OCI-LY3 (cell line): ENCODE results near the gene MACO1.

Experiments
- H2AFZ ChIP-seq: fragments of 200-600, 300-600 bp; shearing (Covaris generic); 2 replicates; pipeline ENCODE4 v1.6.0; 2014; ENCODE audit warnings: antibody characterized with exemption, low read depth, low read length
- H3K27ac ChIP-seq: fragments of 200-600, 300-600 bp; sonication (generic); 2 replicates; pipeline ENCODE4 v1.5.1; 2014; ENCODE audit warnings: mild to moderate bottlenecking, low read length, moderate library complexity, mixed read lengths
- H3K27me3 ChIP-seq: fragments of 200-600, 300-600 bp; sonication (generic); 2 replicates; pipeline ENCODE4 v1.6.1; 2014; ENCODE audit warnings: low read depth, low read length, mixed read lengths
- H3K36me3 ChIP-seq: fragments of 200-600, 300-600 bp; sonication (generic); replicated peaks from 2 replicates; pipeline ENCODE3; 2014; ENCODE audit warnings: low read depth, low read length, mixed read lengths
- H3K4me1 ChIP-seq: fragments of 300-600, 200-600 bp; sonication (generic); 2 replicates; pipeline ENCODE4 v1.6.1; 2014; ENCODE audit warnings: low read length, mixed read lengths
- H3K4me2 ChIP-seq: fragments of 200-600, 300-600 bp; sonication (generic); 2 replicates; pipeline ENCODE4 v1.6.1; 2014; ENCODE audit warnings: low read length, mixed read lengths
- H3K4me3 ChIP-seq: fragments of 300-600, 200-600 bp; sonication (generic); 2 replicates; pipeline ENCODE4 v1.5.1; 2014; ENCODE audit warnings: antibody characterized with exemption, mild to moderate bottlenecking, low read length, moderate library complexity
- H3K79me2 ChIP-seq: fragments of 300-600, 200-600 bp; shearing (Covaris generic); 2 replicates; pipeline ENCODE4 v1.6.1; 2014; ENCODE audit warnings: mild to moderate bottlenecking, low read length, mixed read lengths
- H3K9ac ChIP-seq: fragments of 300-600, 200-600 bp; shearing (Covaris generic); 2 replicates; pipeline ENCODE4 v1.6.0; 2014; ENCODE audit warnings: mild to moderate bottlenecking, low read length, moderate library complexity
- H3K9me3 ChIP-seq: fragments of 200-600, 300-600 bp; shearing (Covaris generic); 2 replicates; pipeline ENCODE4 v1.6.1; 2014; ENCODE audit warnings: low read length, mixed read lengths; ENCODE audit not compliant: insufficient read depth
- H4K20me1 ChIP-seq: fragments of 200-600, 300-600 bp; sonication (generic); 2 replicates; pipeline ENCODE4 v1.6.1; 2016; ENCODE audit warnings: low read length, mixed read lengths; ENCODE audit not compliant: insufficient read depth
- CTCF ChIP-seq: fragments of 200-600, 300-600 bp; sonication (generic); IDR thresholded peaks from 2 replicates; pipeline ENCODE4 v1.5.1; 2014; ENCODE audit warnings: antibody characterized with exemption, low read length, low read depth
- EZH2phosphoT487 ChIP-seq: fragments of 200-600 bp; shearing (Covaris generic); IDR thresholded peaks from 2 replicates; pipeline ENCODE4 v1.6.1; 2018; ENCODE audit warnings: antibody characterized with exemption, mixed run types, low read depth

The MACO1 gene

GRCh38 chr1:25450891-25451290 lies 20.2 kb downstream of the MACO1 start:
- Histone ChIP-seq H3K79me2 (peaks cover 62% of the 10 kb centered on the region), H3K27me3 (no peaks in the 10 kb centered on the region), H3K4me3 (no peak overlapping the region), H4K20me1 (no peaks in the 10 kb centered on the region), H3K36me3 (peaks cover 40% of the 10 kb centered on the region), H2AFZ (no peak overlapping the region), H3K27ac (peak overlapping the region; percentile 78), H3K4me2 (peak overlapping the region; percentile 70; the same call in 1 of the 2 replicates), H3K4me1 (peaks cover 65% of the 10 kb centered on the region), H3K9me3 (no peaks in the 10 kb centered on the region), H3K9ac (no peak overlapping the region)
- TF ChIP-seq CTCF (no peak), EZH2phosphoT487 (no peak)

- Histone ChIP-seq H3K4me1 (peaks cover 54% of the 10 kb centered on the region), H4K20me1 (no peaks in the 10 kb centered on the region), H3K27ac (peak overlapping the region; percentile 78), H2AFZ (no peak overlapping the region), H3K4me2 (peak overlapping the region; percentile 70), H3K9me3 (no peaks in the 10 kb centered on the region), H3K79me2 (peaks cover 52% of the 10 kb centered on the region), H3K36me3 (peaks cover 43% of the 10 kb centered on the region), H3K27me3 (no peaks in the 10 kb centered on the region), H3K9ac (peak overlapping the region; percentile 50), H3K4me3 (peak overlapping the region; percentile 26; the same call in 1 of the 2 replicates)
- TF ChIP-seq EZH2phosphoT487 = no peak
- TF ChIP-seq CTCF = no peak
Observed at GRCh38 chr1:25451908-25452307, 21.2 kb downstream of the MACO1 start.

- H2AFZ ChIP-seq = no peak overlapping the region
- H3K4me3 ChIP-seq = no peak overlapping the region
- H3K79me2 ChIP-seq = peaks cover 41% of the 10 kb centered on the region
- peaks cover 10% of the 10 kb centered on the region for H3K4me1 ChIP-seq
- H3K9me3 ChIP-seq = no peaks in the 10 kb centered on the region
- no peak overlapping the region for H3K27ac ChIP-seq
- H3K9ac ChIP-seq = no peak overlapping the region
- H3K36me3 ChIP-seq = peaks cover 47% of the 10 kb centered on the region
- H4K20me1 ChIP-seq = peaks cover 8% of the 10 kb centered on the region; the same call in 1 of the 2 replicates
- no peak overlapping the region for H3K4me2 ChIP-seq
- no peak for TF ChIP-seq EZH2phosphoT487
- no peak for TF ChIP-seq CTCF
- H3K27me3 ChIP-seq = no peaks in the 10 kb centered on the region
Observed at GRCh38 chr1:25456502-25456901, 25.8 kb downstream of the MACO1 start.

GRCh38 chr1:25458541-25459298 lies 28.0 kb downstream of the MACO1 start:
- Histone ChIP-seq H3K27me3 (no peaks in the 10 kb centered on the region), H3K9ac (no peak overlapping the region), H3K9me3 (no peaks in the 10 kb centered on the region), H3K4me2 (no peak overlapping the region), H3K4me1 (no peaks in the 10 kb centered on the region), H3K27ac (no peak overlapping the region), H2AFZ (no peak overlapping the region), H3K36me3 (peaks cover 52% of the 10 kb centered on the region), H3K4me3 (no peak overlapping the region), H3K79me2 (peaks cover 52% of the 10 kb centered on the region), H4K20me1 (peaks cover 23% of the 10 kb centered on the region)
- TF ChIP-seq CTCF (no peak), EZH2phosphoT487 (no peak)
